ENCODE data around the gene RANBP3.
A peak's percentile ranks its signal among the peaks of the same experiment; 100 is the strongest.
"Not testable (repeated sequence)": the region's sequence is repeated elsewhere in the genome, so short reads cannot be mapped to it uniquely, and the experiment has no call there.

RANBP3 gene

GRCh38 chr19:5966215-5966614 is 11.7 kb downstream of the RANBP3 start:
- DNase-seq (ENCODE audit: low read depth), result no peak

GRCh38 chr19:5964816-5965565 is 12.9 kb downstream of the RANBP3 start:
- DNase-seq (ENCODE audit: low read depth), result no peak

- no peak for DNase-seq (ENCODE audit: low read depth)
Measured at GRCh38 chr19:5963855-5964254, 14.1 kb downstream of the RANBP3 start.

GRCh38 chr19:5963259-5963658 is 14.7 kb downstream of the RANBP3 start:
- DNase-seq (ENCODE audit: low read depth), result not testable (repeated sequence)

GRCh38 chr19:5961969-5962945 is 15.7 kb downstream of the RANBP3 start:
- no peak for DNase-seq (ENCODE audit: low read depth)

GRCh38 chr19:5961641-5961968 is 16.3 kb downstream of the RANBP3 start:
- not testable (repeated sequence) for DNase-seq (ENCODE audit: low read depth)

- DNase-seq (ENCODE audit: low read depth), result no peak
Measured at GRCh38 chr19:5960005-5961001, 17.6 kb downstream of the RANBP3 start.

GRCh38 chr19:5959260-5960004 is 18.5 kb downstream of the RANBP3 start:
- DNase-seq (ENCODE audit: low read depth), result no peak

- no peak for DNase-seq (ENCODE audit: low read depth)
Measured at GRCh38 chr19:5958851-5959122, 19.2 kb downstream of the RANBP3 start.

GRCh38 chr19:5958074-5958850 is 19.7 kb downstream of the RANBP3 start:
- no peak for DNase-seq (ENCODE audit: low read depth)

- DNase-seq (ENCODE audit: low read depth), result no peak
Measured at GRCh38 chr19:5957170-5957569, 20.8 kb downstream of the RANBP3 start.

GRCh38 chr19:5956728-5957127 is 21.2 kb downstream of the RANBP3 start:
- DNase-seq (ENCODE audit: low read depth), result no peak

GRCh38 chr19:5956323-5956722 is 21.6 kb downstream of the RANBP3 start:
- no peak for DNase-seq (ENCODE audit: low read depth)

GRCh38 chr19:5955636-5955935 is 22.4 kb downstream of the RANBP3 start:
- peak; percentile 82 for DNase-seq (ENCODE audit: low read depth)

GRCh38 chr19:5954293-5954692 is 23.6 kb downstream of the RANBP3 start:
- DNase-seq (ENCODE audit: low read depth), result peak; percentile 21

GRCh38 chr19:5953680-5954213 is 24.2 kb downstream of the RANBP3 start:
- peak; percentile 78 for DNase-seq (ENCODE audit: low read depth)

- peak; percentile 61 for DNase-seq (ENCODE audit: low read depth)
Measured at GRCh38 chr19:5953030-5953589, 24.8 kb downstream of the RANBP3 start.

GRCh38 chr19:5952193-5953029 is 25.5 kb downstream of the RANBP3 start:
- no peak for DNase-seq (ENCODE audit: low read depth)

- no peak for DNase-seq (ENCODE audit: low read depth)
Measured at GRCh38 chr19:5951338-5951861, 26.5 kb downstream of the RANBP3 start.

Data from fibroblast of gingiva (primary cell).